Memory B cell (primary cell): ENCODE data around the gene SRSF4.
A peak's percentile ranks its signal among the peaks of the same experiment; 100 is the strongest.
"Not testable (repeated sequence)": the region's sequence is repeated elsewhere in the genome, so short reads cannot be mapped to it uniquely, and the experiment has no call there.

Experiments used
- ATAC-seq: fragments of 150-1000 bp; cut with Tn5 transposase; 2 replicates; pipeline ENCODE4 v1.10.0; 2021; ENCODE audit warnings: low read depth, mild to moderate bottlenecking, moderate library complexity
- DNase-seq, 2 donors: peaks; one replicate each; pipeline ENCODE4 v3.0.0; 2022; ENCODE audit warnings: low spot score in 2 of 2
- H3K27ac Mint-ChIP-seq: one replicate; pipeline ENCODE4 v1.8.0; 2022; ENCODE audit warnings: mild to moderate bottlenecking, moderate library complexity, mixed read lengths
- H3K27me3 Mint-ChIP-seq: one replicate; pipeline ENCODE4 v1.8.0; 2022; ENCODE audit warnings: mixed read lengths
- H3K36me3 Mint-ChIP-seq: one replicate; pipeline ENCODE4 v1.8.0; 2022; ENCODE audit warnings: mild to moderate bottlenecking, mixed read lengths
- H3K4me1 Mint-ChIP-seq: one replicate; pipeline ENCODE4 v1.8.0; 2022; ENCODE audit warnings: mixed read lengths
- H3K4me3 Mint-ChIP-seq: one replicate; pipeline ENCODE4 v1.8.0; 2022; ENCODE audit warnings: mild to moderate bottlenecking, moderate library complexity, mixed read lengths
- H3K9me3 Mint-ChIP-seq: one replicate; pipeline ENCODE4 v1.8.0; 2022; ENCODE audit warnings: mixed read lengths

The SRSF4 gene

DNA sequence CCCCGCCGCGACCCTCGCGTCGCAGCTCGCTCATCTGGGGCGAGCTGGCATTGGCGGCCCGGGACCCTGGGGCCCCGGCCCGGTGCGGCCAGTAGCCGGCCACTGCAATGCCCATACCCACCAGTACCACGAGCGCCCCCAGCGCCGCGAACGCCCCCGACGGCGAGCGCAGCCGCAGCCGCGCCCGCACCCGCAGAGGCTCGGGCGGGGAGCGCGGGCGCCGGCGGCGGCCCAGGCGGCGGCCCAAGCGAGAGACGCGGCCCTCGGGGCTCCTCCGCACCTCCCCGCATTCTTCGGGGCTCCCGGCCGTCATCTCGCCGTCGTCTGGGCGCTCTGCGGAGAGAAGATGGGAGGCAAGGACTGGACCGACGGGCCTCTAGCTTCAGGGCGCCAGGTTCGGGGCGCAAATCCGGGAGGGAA, 60.2 kb downstream of the SRSF4 start:
- peak overlapping the region; percentile 8 for H3K4me3 Mint-ChIP-seq
- no peak overlapping the region for H3K27ac Mint-ChIP-seq
- peaks cover 15% of the 10 kb centered on the region for H3K4me1 Mint-ChIP-seq
- H3K9me3 Mint-ChIP-seq: no peaks in the 10 kb centered on the region
- ATAC-seq: peak; percentile 28
- H3K36me3 Mint-ChIP-seq: peaks cover 20% of the 10 kb centered on the region
- H3K27me3 Mint-ChIP-seq: peaks cover 10% of the 10 kb centered on the region
- no peak for DNase-seq

DNA sequence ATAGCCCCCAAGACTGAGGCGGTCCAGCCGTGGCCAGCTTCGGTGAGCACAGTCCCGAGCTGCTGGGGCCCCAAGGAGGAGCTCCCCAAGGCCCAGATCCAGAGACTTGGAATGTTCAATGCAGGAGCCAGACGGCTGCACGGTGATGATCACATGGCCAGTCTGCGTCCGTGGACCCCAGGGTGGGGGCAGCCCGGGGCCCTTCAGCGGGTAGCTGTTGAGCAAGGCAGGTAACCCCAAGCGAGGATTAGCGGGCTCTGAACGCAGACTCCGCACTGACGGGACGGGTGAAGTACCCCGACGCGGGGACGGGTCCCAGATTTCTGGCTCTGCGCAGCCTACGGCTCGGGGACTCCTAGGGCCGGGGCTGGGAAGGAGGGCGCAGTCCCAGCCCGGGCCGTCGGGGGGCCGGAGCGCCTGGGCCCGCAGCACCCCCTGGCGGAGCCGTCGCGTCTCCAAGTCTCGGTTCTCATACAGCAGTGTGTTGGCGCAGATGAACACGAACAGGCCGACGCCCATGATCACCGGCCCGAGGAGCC, 60.7 kb downstream of the SRSF4 start:
- DNase-seq (peak; percentile 70 to 76), ATAC-seq (peak; percentile 85)
- Mint-ChIP-seq H3K27ac (no peak overlapping the region), H3K9me3 (no peaks in the 10 kb centered on the region), H3K4me3 (no peak overlapping the region), H3K4me1 (peaks cover 15% of the 10 kb centered on the region), H3K27me3 (peaks cover 9% of the 10 kb centered on the region), H3K36me3 (peaks cover 22% of the 10 kb centered on the region)

DNA sequence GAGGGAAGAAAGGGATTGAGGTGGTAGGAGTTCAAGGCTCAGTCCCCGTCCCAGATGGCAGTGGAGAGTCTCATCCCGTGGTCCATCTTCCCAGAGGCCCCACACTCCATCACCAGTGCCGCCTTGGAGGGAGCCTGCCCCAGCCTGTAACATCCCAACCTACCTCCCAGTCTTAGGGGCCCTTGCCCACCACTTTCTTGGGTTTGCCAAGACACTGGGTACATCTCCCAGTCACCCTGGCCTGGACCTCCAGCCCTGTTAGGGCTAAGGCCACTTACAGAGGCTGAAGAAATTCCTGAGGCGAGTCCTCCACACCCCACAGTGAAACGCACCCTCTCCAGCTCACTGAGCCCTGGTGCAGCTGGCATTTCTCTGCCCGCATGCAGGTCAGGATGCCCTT, 61.3 kb downstream of the SRSF4 start:
- DNase-seq (no peak), ATAC-seq (no peak)
- no peaks in the 10 kb centered on the region for H3K9me3 Mint-ChIP-seq
- no peak overlapping the region for H3K27ac Mint-ChIP-seq
- H3K27me3 Mint-ChIP-seq: peaks cover 2% of the 10 kb centered on the region
- H3K4me3 Mint-ChIP-seq: no peak overlapping the region
- H3K36me3 Mint-ChIP-seq: peaks cover 21% of the 10 kb centered on the region
- peaks cover 9% of the 10 kb centered on the region for H3K4me1 Mint-ChIP-seq

DNA sequence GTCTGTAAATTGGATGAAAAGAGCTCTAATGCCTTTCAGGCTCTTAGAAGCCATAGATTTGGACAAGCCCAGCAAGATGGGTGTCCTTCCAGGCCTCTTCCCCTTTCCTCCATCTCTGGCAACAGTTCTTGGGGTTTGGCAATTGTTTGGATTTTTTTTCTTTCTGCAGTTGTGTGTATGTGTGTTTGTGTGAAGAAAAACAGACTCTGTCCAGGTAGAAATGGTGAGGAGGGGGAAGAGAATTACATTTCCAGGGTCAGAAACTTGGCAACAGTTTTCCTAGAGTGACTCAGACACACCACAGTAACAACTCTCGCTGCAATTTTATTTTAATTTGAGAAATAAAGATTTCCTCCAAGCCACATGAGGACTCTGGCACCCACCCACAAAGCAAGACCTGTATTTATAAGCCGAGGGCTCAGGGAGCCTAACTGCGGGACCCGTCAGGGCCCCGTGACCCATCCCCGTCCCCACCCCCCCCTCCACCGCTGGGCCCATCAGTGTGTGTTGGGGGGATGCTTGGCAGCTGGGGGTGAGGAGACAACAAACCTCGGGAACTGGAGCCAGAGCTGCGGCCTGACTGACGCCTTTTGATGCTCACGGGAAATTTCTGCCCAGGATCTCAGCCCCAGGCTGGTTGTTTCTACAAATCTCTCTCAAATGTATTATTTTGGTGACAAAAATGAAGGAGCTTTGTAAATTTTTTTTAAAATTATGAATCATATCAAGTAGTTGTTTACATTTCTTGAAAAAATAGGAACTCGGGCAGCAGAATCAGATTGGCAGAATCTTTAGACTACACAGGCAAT, 62.4 kb downstream of the SRSF4 start:
- Mint-ChIP-seq H3K27ac (no peak overlapping the region), H3K9me3 (no peaks in the 10 kb centered on the region), H3K27me3 (no peaks in the 10 kb centered on the region), H3K36me3 (peaks cover 23% of the 10 kb centered on the region), H3K4me3 (no peak overlapping the region), H3K4me1 (peaks cover 6% of the 10 kb centered on the region)
- DNase-seq (no peak), ATAC-seq (no peak)

DNA sequence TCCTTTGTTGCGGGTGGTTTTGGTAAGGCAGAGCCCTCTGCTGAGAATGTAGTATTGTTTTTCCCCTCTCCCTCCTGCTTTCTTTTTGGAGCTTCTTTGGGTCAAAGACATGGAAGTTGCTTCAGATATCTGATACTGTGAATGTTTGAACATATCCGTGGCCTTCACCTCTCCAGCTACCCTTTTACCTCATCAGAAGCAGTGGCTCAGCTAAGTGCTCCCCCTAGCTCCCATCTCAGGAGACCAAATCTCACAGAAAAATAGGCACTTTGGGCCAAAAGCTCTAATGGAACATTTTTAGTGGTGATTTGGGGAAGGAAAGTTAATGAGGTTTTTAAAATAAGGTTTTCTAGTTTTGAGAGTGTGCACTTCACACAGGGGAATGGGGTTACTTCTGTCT, 64.3 kb downstream of the SRSF4 start:
- Mint-ChIP-seq H3K4me1 (no peaks in the 10 kb centered on the region), H3K27me3 (no peaks in the 10 kb centered on the region), H3K36me3 (peaks cover 31% of the 10 kb centered on the region), H3K9me3 (no peaks in the 10 kb centered on the region), H3K4me3 (no peak overlapping the region), H3K27ac (no peak overlapping the region)
- no peak for ATAC-seq
- no peak for DNase-seq

DNA sequence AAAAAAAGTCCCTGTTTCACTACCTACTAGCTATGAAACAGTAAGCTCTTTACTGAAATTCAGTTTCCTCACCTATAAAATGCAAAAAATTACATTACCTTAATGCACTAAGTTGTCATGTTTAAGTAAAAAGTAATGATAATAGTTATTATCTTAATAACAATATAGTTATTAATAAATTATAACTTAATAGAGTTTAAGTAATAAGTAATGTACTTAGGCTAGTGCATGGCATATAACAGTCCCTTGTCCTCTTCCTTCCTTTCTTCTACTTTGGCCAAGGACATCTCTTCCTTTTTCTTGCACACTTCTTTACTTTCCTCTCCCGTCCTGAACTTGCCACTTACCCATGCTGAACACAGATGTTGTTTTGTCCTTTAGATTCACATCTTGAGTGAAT, 67.0 kb downstream of the SRSF4 start:
- H3K27me3 Mint-ChIP-seq: no peaks in the 10 kb centered on the region
- H3K36me3 Mint-ChIP-seq: peaks cover 37% of the 10 kb centered on the region
- no peak overlapping the region for H3K27ac Mint-ChIP-seq
- no peak for ATAC-seq
- H3K4me3 Mint-ChIP-seq: no peak overlapping the region
- no peaks in the 10 kb centered on the region for H3K4me1 Mint-ChIP-seq
- no peak for DNase-seq
- H3K9me3 Mint-ChIP-seq: no peaks in the 10 kb centered on the region

DNA sequence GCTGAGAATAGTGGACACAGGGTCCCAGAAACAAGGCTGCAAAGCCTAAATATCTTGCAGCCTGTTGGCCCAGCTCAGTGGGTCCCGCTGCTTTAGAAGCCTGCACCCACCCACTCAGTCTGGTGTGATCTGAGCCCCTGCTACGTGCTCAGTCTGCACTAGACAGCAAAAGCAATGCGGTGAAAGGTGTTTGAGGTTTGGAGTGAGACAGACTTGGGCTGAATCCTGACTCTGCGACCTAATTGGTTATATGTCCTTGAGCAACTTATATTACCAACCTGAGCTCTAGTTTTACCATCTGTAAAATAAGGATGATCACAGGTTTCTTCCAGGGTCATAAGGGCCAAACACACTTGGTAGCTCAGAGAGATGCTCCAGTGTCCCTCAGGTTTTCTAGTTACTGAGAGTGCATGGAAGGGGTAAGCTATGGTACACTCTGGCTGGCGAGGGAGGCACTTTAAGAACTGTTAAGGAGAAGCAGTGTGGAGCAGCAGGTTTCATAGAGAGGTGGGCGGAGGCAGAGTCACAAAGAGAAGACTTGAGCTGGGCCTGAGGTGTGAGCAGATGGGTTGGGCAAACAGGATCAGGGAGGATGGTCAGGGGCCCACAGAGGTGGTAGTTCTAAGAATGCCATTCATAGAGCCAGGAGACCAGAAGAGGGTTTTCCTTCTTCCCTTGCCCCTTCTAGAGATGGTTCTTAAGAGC, 68.1 kb downstream of the SRSF4 start:
- Mint-ChIP-seq H3K9me3 (no peaks in the 10 kb centered on the region), H3K27me3 (no peaks in the 10 kb centered on the region), H3K27ac (no peak overlapping the region), H3K4me1 (no peaks in the 10 kb centered on the region), H3K36me3 (peaks cover 35% of the 10 kb centered on the region), H3K4me3 (no peak overlapping the region)
- no peak for DNase-seq
- no peak for ATAC-seq

DNA sequence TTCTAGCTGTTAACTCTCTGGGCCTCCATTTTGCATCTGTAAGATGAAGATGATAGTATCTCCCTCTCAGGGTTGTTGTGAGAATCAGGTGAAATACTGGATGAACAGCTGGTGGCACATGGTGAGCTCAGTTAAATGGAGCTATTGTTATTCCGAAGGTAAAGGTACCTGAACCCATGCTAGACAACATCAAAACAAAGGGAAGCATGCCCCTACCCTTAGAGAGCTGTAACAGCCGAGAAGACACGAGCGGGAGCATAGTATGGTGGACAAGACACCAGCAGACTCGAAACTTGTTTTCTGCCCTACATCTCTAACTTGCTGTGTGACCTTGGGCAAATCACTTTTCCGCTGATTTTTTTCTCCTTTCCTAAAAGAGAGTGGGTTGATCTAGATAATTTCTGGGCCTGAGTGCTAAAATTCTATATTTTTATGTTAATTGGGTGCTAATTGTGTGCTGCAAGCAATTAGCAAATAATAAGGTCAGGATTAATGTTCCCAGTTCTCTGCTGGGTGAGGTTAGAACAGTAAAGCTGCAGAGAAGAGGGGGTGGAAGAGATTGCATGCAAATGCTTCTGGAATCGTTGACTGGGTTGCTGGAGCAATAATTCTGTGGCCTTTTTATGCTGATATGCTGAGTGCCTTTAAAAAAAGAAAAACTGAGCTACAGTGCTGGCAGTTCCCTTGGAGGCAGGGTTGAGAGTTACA, 68.8 kb downstream of the SRSF4 start:
- no peak overlapping the region for H3K4me3 Mint-ChIP-seq
- no peak for DNase-seq
- no peaks in the 10 kb centered on the region for H3K4me1 Mint-ChIP-seq
- peaks cover 31% of the 10 kb centered on the region for H3K36me3 Mint-ChIP-seq
- no peak for ATAC-seq
- no peak overlapping the region for H3K27ac Mint-ChIP-seq
- H3K9me3 Mint-ChIP-seq: no peaks in the 10 kb centered on the region
- no peaks in the 10 kb centered on the region for H3K27me3 Mint-ChIP-seq

DNA sequence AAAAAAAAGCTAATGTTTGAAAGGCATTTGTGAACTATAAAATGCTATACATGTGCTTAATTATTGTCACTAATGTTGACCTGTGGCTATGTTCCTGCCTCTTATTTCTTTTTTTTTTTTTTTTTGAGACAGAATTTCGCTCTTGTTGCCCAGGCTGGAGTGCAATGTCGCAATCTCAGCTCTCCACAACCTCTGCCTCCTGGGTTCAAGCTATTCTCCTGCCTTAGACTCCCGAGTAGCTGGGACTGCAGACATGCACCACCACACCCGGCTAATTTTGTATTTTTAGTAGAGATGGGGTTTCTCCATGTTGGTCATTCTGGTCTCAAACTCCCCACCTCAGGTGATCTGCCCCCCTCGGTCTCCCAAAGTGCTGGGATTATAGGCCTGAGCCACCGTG, 73.7 kb downstream of the SRSF4 start:
- not testable (repeated sequence) for ATAC-seq

DNA sequence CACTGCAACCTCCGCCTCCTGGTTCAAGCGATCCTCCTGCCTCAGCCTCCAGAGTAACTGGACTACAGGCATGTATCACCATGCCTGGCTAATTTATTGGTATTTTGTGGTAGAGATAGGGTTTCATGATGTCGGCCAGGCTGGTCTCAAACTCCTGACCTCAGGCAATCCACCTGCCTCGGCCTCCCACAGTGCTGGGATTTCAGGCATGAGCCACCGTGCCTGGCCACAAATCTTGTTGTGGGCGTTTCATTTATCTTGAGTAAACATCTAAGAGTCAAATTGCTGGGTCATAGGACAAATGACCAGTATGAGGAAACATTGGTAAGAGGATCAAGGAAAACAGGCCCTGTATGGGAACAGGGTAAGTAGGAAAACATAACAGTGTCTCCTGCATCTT, 75.9 kb downstream of the SRSF4 start:
- Mint-ChIP-seq H3K4me3 (no peak overlapping the region), H3K4me1 (no peaks in the 10 kb centered on the region), H3K9me3 (no peaks in the 10 kb centered on the region), H3K36me3 (peaks cover 18% of the 10 kb centered on the region), H3K27me3 (no peaks in the 10 kb centered on the region), H3K27ac (no peak overlapping the region)
- DNase-seq (no peak), ATAC-seq (no peak)

More for the DNA sequence above, 73.7 kb downstream of the SRSF4 start:
- peaks cover 16% of the 10 kb centered on the region for H3K36me3 Mint-ChIP-seq
- H3K4me3 Mint-ChIP-seq, H3K27me3 Mint-ChIP-seq, H3K27ac Mint-ChIP-seq, DNase-seq, H3K9me3 Mint-ChIP-seq, H3K4me1 Mint-ChIP-seq: not testable (repeated sequence)

DNA sequence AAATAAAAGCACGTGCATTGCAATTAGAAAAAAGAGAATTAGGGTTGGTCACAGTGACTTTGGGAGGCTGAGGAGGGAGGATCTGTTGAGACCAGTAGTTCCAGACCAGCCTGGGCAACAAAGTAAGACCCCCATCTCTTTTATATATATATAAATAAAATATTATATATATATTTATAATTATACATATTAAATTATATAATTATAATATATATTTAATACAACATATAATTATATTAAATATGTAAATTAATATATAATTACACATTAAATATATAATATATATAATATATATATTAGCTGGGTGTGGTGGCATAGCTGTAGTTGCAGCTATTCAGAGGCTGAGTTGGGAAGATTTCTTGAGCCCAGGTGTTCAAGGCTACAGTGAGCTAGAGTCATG, 81.2 kb downstream of the SRSF4 start:
- Mint-ChIP-seq H3K4me3 (no peak overlapping the region), H3K36me3 (peaks cover 31% of the 10 kb centered on the region), H3K27me3 (no peaks in the 10 kb centered on the region), H3K9me3 (no peaks in the 10 kb centered on the region), H3K27ac (no peak overlapping the region), H3K4me1 (no peaks in the 10 kb centered on the region)
- DNase-seq: no peak
- ATAC-seq: no peak

DNA sequence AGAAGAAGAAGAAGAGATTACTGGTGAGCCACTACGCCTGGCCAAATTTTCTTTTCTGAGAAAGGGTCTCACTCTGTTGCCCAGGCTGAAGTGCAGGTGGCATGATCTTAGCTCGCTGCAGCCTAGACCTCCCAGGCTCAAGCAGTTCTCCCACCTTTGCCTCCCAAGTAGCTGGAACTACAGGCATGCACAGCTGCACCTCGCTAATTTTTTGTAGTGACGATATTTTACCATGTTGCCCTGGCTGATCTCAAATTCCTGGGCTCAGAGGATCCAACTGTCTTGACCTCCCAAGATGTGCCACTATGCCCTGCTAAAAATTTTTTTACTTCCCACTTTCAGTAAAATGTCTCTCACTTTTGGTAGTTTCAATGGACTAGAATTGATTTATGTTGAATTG, 82.4 kb downstream of the SRSF4 start:
- DNase-seq (no peak), ATAC-seq (no peak)
- no peaks in the 10 kb centered on the region for H3K27me3 Mint-ChIP-seq
- H3K4me1 Mint-ChIP-seq: peaks cover 2% of the 10 kb centered on the region
- no peak overlapping the region for H3K4me3 Mint-ChIP-seq
- H3K9me3 Mint-ChIP-seq: no peaks in the 10 kb centered on the region
- H3K36me3 Mint-ChIP-seq: peaks cover 33% of the 10 kb centered on the region
- H3K27ac Mint-ChIP-seq: no peak overlapping the region
